Measurements from ENCODE around the gene SGPL1.
"Not testable (repeated sequence)": the region's sequence is repeated elsewhere in the genome, so short reads cannot be mapped to it uniquely, and the experiment has no call there.

Gene SGPL1

GRCh38 chr10:70845816-70846215 is 30.1 kb downstream of the SGPL1 start:
- peaks cover 36% of the 10 kb centered on the region for H3K36me3 ChIP-seq (ENCODE audit: insufficient read depth, low read length)

GRCh38 chr10:70846795-70847194 is 31.0 kb downstream of the SGPL1 start:
- H3K36me3 ChIP-seq (ENCODE audit: insufficient read depth, low read length): peaks cover 43% of the 10 kb centered on the region
- H3K4me1 ChIP-seq (ENCODE audit: insufficient read depth, low read length): no peaks in the 10 kb centered on the region
- no peak overlapping the region for H3K4me3 ChIP-seq (ENCODE audit: low read length)
- no peaks in the 10 kb centered on the region for H3K27me3 ChIP-seq (ENCODE audit: insufficient read depth, low read length)
- H3K9me3 ChIP-seq (ENCODE audit: low read length): no peaks in the 10 kb centered on the region
- H2AFZ ChIP-seq (ENCODE audit: low read depth, low read length): no peak overlapping the region

More at GRCh38 chr10:70845816-70846215, 30.1 kb downstream of the SGPL1 start:
- Histone ChIP-seq H3K27me3 (ENCODE audit: insufficient read depth, low read length) (no peaks in the 10 kb centered on the region), H3K4me1 (ENCODE audit: insufficient read depth, low read length) (no peaks in the 10 kb centered on the region), H3K4me3 (ENCODE audit: low read length) (no peak overlapping the region), H2AFZ (ENCODE audit: low read depth, low read length) (no peak overlapping the region), H3K9me3 (ENCODE audit: low read length) (no peaks in the 10 kb centered on the region)

DNA sequence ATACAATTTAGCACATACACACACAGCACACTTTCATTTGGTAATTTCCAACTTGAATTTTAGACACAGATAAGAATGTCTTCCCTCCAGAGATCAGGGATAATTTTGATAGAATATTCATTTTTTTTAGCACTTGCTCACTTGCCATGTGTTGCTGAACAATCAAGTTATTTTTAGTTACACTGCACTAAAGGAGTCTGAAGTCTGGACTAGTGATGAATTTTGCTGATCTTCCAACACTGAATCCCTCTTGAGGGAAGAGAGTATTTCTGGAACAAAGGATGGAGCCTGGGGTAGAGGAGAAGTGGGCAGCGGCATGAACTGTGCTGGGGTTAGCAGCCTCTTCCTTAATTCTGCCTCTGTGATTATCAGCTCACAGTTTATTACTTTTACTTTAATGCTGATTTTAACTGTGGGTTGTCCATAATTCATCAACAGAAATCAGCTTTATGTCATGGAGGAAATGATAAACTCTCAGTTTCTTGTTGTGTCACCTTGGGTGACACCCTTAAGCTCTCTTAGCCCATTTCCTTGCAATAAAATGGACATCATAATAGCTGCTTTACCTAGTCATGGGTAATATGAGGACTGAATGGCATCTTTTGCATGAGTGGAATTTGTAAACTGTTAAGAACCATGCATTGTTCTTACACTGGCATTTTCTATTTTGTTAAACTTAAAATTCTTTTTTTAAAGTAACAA is 32.1 kb downstream of the SGPL1 start:
- H3K27me3 ChIP-seq (ENCODE audit: insufficient read depth, low read length): no peaks in the 10 kb centered on the region
- H3K4me1 ChIP-seq (ENCODE audit: insufficient read depth, low read length): no peaks in the 10 kb centered on the region
- H3K4me3 ChIP-seq (ENCODE audit: low read length): no peak overlapping the region
- no peaks in the 10 kb centered on the region for H3K9me3 ChIP-seq (ENCODE audit: low read length)
- no peak overlapping the region for H2AFZ ChIP-seq (ENCODE audit: low read depth, low read length)
- H3K36me3 ChIP-seq (ENCODE audit: insufficient read depth, low read length): peaks cover 53% of the 10 kb centered on the region

GRCh38 chr10:70849582-70850016 is 33.9 kb downstream of the SGPL1 start:
- no peaks in the 10 kb centered on the region for H3K4me1 ChIP-seq (ENCODE audit: insufficient read depth, low read length)
- no peaks in the 10 kb centered on the region for H3K27me3 ChIP-seq (ENCODE audit: insufficient read depth, low read length)
- no peaks in the 10 kb centered on the region for H3K9me3 ChIP-seq (ENCODE audit: low read length)
- H2AFZ ChIP-seq (ENCODE audit: low read depth, low read length): no peak overlapping the region
- H3K36me3 ChIP-seq (ENCODE audit: insufficient read depth, low read length): peaks cover 63% of the 10 kb centered on the region
- no peak overlapping the region for H3K4me3 ChIP-seq (ENCODE audit: low read length)

GRCh38 chr10:70850097-70850496 is 34.3 kb downstream of the SGPL1 start:
- H3K27me3 ChIP-seq (ENCODE audit: insufficient read depth, low read length): no peaks in the 10 kb centered on the region
- peaks cover 67% of the 10 kb centered on the region for H3K36me3 ChIP-seq (ENCODE audit: insufficient read depth, low read length)
- H3K4me1 ChIP-seq (ENCODE audit: insufficient read depth, low read length): no peaks in the 10 kb centered on the region
- H2AFZ ChIP-seq (ENCODE audit: low read depth, low read length): no peak overlapping the region
- H3K4me3 ChIP-seq (ENCODE audit: low read length): no peak overlapping the region
- no peaks in the 10 kb centered on the region for H3K9me3 ChIP-seq (ENCODE audit: low read length)

DNA sequence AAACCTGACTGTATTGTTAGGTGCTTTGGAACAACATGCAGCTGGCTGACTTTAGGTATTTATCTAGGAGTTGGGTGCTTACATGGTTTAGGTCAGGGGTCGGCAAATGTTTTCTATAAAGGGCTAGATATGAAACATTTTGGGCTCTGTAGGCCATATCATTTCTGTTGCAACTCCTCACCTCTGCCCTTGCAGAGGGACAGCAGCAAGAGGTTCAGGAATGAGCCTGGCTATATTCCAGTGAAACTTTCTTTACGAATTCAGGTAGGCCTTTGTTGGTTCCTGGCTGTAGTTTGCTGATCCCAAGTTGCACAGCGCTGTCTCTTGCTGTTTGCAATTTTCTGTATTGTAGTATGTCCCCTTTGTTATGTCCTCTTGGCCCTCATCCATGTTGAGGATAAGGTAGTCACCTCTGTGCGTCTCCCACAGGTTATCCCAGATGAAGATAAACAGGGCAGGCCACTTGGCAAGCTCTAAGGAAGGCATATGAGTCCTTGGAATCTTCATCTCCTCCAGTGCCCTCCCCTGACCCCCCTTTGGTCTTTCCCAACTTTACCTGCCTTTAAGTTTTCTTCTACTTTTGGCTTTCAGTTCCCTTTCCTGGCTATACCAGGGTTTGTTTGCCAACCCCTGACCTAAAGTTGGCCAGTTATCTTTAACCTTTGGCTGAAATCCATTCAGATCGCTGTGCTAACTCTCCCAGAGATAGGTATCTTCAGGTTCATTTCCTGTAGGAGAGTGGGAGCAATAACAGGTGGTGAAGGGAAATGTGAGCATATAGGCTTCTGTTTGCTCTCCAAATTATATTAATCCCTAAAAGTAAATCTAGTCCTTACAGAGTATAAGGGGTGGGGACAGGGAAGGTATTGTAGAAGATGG is 36.1 kb downstream of the SGPL1 start:
- H3K27me3 ChIP-seq (ENCODE audit: insufficient read depth, low read length): no peaks in the 10 kb centered on the region
- H3K4me3 ChIP-seq (ENCODE audit: low read length): no peak overlapping the region
- H3K36me3 ChIP-seq (ENCODE audit: insufficient read depth, low read length): peaks cover 61% of the 10 kb centered on the region
- H3K4me1 ChIP-seq (ENCODE audit: insufficient read depth, low read length): no peaks in the 10 kb centered on the region
- H2AFZ ChIP-seq (ENCODE audit: low read depth, low read length): no peak overlapping the region
- H3K9me3 ChIP-seq (ENCODE audit: low read length): no peaks in the 10 kb centered on the region

- Histone ChIP-seq H3K9me3 (ENCODE audit: low read length) (no peaks in the 10 kb centered on the region), H3K4me3 (ENCODE audit: low read length) (no peak overlapping the region), H2AFZ (ENCODE audit: low read depth, low read length) (no peak overlapping the region), H3K36me3 (ENCODE audit: insufficient read depth, low read length) (peaks cover 68% of the 10 kb centered on the region), H3K27me3 (ENCODE audit: insufficient read depth, low read length) (no peaks in the 10 kb centered on the region), H3K4me1 (ENCODE audit: insufficient read depth, low read length) (no peaks in the 10 kb centered on the region)
Observed at GRCh38 chr10:70853038-70853437, 37.3 kb downstream of the SGPL1 start.

GRCh38 chr10:70853457-70853856 is 37.7 kb downstream of the SGPL1 start:
- H2AFZ ChIP-seq (ENCODE audit: low read depth, low read length): no peak overlapping the region
- no peaks in the 10 kb centered on the region for H3K9me3 ChIP-seq (ENCODE audit: low read length)
- no peak overlapping the region for H3K4me3 ChIP-seq (ENCODE audit: low read length)
- H3K4me1 ChIP-seq (ENCODE audit: insufficient read depth, low read length): no peaks in the 10 kb centered on the region
- no peaks in the 10 kb centered on the region for H3K27me3 ChIP-seq (ENCODE audit: insufficient read depth, low read length)
- H3K36me3 ChIP-seq (ENCODE audit: insufficient read depth, low read length): peaks cover 70% of the 10 kb centered on the region

- Histone ChIP-seq H3K27me3 (ENCODE audit: insufficient read depth, low read length) (no peaks in the 10 kb centered on the region), H3K4me3 (ENCODE audit: low read length) (no peak overlapping the region), H3K4me1 (ENCODE audit: insufficient read depth, low read length) (no peaks in the 10 kb centered on the region), H3K9me3 (ENCODE audit: low read length) (no peaks in the 10 kb centered on the region), H2AFZ (ENCODE audit: low read depth, low read length) (no peak overlapping the region), H3K36me3 (ENCODE audit: insufficient read depth, low read length) (peaks cover 82% of the 10 kb centered on the region)
Observed at GRCh38 chr10:70856454-70856853, 40.7 kb downstream of the SGPL1 start.

DNA sequence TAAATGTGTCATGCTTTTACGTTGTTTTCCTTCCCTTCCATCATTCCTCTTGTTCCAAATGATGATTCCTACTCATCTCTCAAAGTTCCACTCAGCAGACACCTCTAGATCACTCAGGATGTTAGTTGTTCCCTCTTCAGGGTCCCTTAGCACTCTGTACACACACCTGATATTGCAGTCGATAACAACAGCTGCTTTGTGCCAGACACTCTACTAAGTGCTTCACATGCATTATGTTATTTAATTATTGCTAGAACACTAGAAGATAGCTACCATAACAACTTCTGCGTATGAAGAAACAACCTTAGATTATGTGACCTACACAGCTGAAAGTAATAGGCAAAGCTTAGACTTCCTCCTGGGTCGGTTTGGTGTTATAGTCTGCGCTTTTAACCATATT is 43.0 kb downstream of the SGPL1 start:
- Histone ChIP-seq H3K36me3 (ENCODE audit: insufficient read depth, low read length) (peaks cover 64% of the 10 kb centered on the region), H2AFZ (ENCODE audit: low read depth, low read length) (no peak overlapping the region), H3K9me3 (ENCODE audit: low read length) (no peaks in the 10 kb centered on the region), H3K4me1 (ENCODE audit: insufficient read depth, low read length) (no peaks in the 10 kb centered on the region), H3K4me3 (ENCODE audit: low read length) (no peak overlapping the region), H3K27me3 (ENCODE audit: insufficient read depth, low read length) (no peaks in the 10 kb centered on the region)

DNA sequence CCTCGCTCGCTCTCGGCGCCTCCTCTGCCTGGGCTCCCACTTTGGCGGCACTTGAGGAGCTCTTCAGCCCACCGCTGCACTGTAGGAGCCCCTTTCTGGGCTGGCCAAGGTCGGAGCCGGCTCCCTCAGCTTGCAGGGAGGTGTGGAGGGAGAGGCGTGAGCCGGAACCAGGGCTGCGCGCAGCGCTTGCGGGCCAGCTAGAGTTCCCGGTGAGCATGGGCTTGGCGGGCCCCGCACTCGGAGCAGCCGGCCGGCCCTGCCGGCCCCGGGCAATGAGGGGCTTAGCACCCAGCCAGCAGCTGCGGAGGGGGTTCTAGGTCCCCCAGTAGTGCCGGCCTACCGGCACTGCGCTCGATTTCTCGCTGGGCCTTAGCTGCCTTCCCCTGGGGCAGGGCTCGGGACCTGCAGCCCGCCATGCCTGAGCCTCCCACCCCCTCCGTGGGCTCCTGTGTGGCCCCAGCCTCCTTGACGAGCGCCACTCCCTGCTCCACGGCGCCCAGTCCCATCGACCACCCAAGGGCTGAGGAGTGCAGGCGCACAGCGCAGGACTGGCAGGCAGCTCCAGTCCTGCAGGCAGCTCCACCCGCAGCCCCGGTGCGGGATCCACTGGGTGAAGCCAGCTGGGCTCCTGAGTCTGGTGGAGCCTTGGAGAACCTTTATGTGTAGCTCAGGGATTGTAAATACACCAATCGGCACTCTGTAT is 45.9 kb downstream of the SGPL1 start:
- H3K4me3 ChIP-seq (ENCODE audit: low read length); H3K4me1 ChIP-seq (ENCODE audit: insufficient read depth, low read length); H3K27me3 ChIP-seq (ENCODE audit: insufficient read depth, low read length); H2AFZ ChIP-seq (ENCODE audit: low read depth, low read length); H3K9me3 ChIP-seq (ENCODE audit: low read length): not testable (repeated sequence)
- H3K36me3 ChIP-seq (ENCODE audit: insufficient read depth, low read length): peaks cover 51% of the 10 kb centered on the region

DNA sequence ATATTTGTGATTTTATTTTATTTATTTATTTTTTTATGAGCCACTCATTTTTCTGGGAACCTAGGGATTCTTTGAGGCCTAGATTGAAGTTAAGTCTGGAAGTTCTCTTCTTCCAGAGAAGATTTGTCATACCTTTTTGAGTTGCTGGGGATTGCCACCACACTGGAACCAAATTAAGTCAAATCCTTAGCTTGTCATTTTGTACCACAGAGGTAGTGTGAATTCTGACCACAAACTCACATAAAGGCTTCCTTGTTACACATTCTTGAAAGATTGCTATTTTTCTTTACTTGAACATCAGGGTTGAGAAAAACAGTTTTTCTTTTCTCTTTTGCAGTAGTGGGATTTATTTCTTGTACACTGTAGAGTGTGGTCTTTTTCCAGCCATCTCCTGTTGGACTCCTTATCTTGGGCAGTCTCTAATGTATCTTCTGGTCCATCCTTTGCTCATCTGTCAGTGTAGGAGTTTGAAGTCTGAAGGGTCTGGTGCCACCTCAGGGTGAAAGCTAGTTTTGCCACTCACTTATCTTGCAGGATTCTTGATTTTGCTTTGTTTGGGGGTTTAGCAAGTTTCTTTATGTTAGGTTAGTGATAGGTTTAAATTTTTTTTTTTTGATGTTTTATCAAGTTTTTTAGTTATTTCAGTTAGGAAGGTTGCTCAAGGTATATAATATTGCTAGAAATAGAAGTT is 47.9 kb downstream of the SGPL1 start:
- H3K9me3 ChIP-seq (ENCODE audit: low read length): no peaks in the 10 kb centered on the region
- peaks cover 41% of the 10 kb centered on the region for H3K36me3 ChIP-seq (ENCODE audit: insufficient read depth, low read length)
- no peak overlapping the region for H2AFZ ChIP-seq (ENCODE audit: low read depth, low read length)
- no peak overlapping the region for H3K4me3 ChIP-seq (ENCODE audit: low read length)
- no peaks in the 10 kb centered on the region for H3K4me1 ChIP-seq (ENCODE audit: insufficient read depth, low read length)
- H3K27me3 ChIP-seq (ENCODE audit: insufficient read depth, low read length): no peaks in the 10 kb centered on the region
